Measurements from ENCODE around the gene PPFIA3.
"Not testable (repeated sequence)": the region's sequence is repeated elsewhere in the genome, so short reads cannot be mapped to it uniquely, and the experiment has no call there.

Gene PPFIA3

GRCh38 chr19:49103331-49104085 is 15.8 kb upstream of the PPFIA3 start:
- DNase-seq (ENCODE audit: low spot score) = no peak

GRCh38 chr19:49104229-49104864 is 15.0 kb upstream of the PPFIA3 start:
- DNase-seq (ENCODE audit: low spot score) = no peak

- peak; percentile 44 for DNase-seq (ENCODE audit: low spot score)
Observed at GRCh38 chr19:49106648-49107135, 12.7 kb upstream of the PPFIA3 start.

GRCh38 chr19:49107625-49108459 is 11.5 kb upstream of the PPFIA3 start:
- DNase-seq (ENCODE audit: low spot score) = no peak

GRCh38 chr19:49109051-49109450 is 10.3 kb upstream of the PPFIA3 start:
- DNase-seq (ENCODE audit: low spot score) = no peak

DNA sequence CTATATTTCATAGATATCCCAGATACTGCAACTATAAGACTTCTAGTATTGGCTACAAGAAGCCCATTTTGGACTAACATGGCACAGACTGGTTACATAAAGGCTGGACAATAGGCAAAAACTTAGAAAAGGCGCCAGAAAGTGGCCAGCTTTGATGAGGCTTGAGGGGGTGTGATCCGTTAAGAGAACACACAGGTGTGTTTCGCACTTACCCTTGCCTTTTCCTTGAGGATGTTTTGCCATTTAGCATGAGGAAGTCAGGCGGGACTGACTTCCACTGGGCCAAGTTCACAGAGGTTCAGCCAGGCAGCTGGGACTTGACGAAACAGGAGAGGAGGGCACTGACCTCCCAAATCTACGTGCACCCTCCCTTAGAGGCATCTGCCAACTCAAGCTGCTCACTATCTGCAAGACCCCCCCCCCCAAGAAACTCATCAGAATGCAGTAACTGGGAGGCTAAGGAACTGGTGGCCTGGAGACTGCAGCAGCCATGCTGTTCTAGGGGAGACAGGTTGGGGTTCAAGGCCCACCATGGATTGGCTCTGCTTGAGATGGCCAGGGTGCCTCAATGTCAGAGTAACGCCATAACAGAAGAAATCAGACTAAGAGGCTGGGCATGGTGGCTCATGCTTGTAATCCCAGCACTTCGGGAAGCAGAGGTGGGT is 9.6 kb upstream of the PPFIA3 start:
- DNase-seq (ENCODE audit: low spot score) = no peak

DNA sequence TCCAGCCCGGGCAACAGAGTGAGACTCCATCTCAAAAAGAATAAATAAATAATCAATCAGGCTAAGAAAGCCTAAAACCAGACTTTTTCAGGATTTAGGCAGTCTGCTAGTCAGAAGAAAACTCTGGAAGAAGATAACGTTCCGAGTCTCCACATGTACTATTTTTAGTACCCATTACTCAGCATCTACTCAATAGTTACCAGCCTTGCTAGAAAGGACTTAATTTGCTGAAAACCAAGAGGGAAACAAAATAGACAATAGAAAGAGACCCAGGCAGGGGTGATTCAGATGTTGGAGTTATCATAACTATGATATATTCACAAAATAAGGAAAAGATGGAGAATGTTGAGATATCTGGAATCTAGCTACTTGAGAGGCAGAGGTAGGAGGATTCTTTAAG is 8.8 kb upstream of the PPFIA3 start:
- DNase-seq (ENCODE audit: low spot score) = peak; percentile 67

GRCh38 chr19:49111218-49111998 is 7.9 kb upstream of the PPFIA3 start:
- no peak for DNase-seq (ENCODE audit: low spot score)

GRCh38 chr19:49113762-49114629 is 5.3 kb upstream of the PPFIA3 start, which contains the start of gene LIN7B:
LIN7B (plus strand) TSS chr19:49114370; CDS start chr19:49114405, 35 bp downstream.
- peak; percentile 87 for DNase-seq (ENCODE audit: low spot score)

DNA sequence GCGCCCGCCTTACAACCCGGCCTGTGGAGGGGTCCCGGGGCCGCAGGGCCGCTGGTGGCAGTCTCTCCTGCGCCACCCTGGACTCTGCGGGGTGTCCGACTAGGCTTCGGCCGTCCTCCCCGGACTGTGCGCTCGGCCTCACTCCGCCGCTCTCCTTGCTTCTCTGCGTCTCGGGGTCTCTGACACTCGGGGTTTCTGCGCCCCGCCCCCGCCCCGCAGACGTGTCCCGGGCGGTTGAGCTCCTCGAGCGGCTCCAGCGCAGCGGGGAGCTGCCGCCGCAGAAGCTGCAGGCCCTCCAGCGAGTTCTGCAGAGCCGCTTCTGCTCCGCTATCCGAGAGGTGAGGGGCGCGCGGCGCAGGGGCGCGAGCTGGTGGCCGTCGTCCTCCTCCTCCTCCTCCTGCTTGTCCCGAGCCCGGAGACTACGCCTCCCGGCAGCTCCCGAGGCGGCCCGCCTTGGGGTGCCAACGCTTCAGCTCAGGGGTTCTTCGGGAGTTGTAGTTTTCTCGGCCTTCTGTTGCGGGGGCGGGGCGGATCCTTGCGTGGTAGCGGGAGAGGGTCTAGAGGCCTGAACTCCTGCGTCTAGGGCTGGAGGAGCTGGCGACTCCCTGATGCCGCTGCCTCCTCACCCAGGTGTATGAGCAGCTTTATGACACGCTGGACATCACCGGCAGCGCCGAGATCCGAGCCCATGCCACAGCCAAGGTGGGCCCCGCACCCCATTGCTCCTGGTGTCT is 4.5 kb upstream of the PPFIA3 start:
- DNase-seq (ENCODE audit: low spot score) = peak; percentile 53

- no peak for DNase-seq (ENCODE audit: low spot score)
Observed at GRCh38 chr19:49116544-49116943, 2.8 kb upstream of the PPFIA3 start.

- no peak for DNase-seq (ENCODE audit: low spot score)
Observed at GRCh38 chr19:49117677-49118564, 1.4 kb upstream of the PPFIA3 start.

GRCh38 chr19:49118565-49119410 is 556 bp upstream of the PPFIA3 start, which contains the start of gene C19orf73:
C19orf73 (minus strand) TSS chr19:49119143; CDS start chr19:49119022, 121 bp downstream.
- peak; percentile 99 for DNase-seq (ENCODE audit: low spot score)

DNA sequence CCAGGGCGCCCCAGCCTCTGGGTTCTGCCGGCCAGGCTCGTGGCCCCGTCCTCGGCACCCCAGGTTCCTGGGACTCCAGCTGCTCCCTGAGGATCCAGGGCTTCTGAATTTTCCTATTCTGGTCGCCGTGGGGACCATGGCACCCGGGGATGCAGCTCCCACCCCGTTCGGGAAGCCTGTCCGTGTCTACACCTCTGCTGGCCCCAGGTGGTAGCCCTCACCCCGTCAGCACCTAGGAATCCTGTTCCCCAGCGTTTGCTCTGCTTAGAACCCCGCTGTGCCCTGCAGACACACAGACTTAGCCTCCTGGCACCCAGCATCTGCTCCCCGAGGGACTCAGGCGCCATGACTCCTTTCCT is 960 bp downstream of the PPFIA3 start:
- DNase-seq (ENCODE audit: low spot score) = no peak

DNA sequence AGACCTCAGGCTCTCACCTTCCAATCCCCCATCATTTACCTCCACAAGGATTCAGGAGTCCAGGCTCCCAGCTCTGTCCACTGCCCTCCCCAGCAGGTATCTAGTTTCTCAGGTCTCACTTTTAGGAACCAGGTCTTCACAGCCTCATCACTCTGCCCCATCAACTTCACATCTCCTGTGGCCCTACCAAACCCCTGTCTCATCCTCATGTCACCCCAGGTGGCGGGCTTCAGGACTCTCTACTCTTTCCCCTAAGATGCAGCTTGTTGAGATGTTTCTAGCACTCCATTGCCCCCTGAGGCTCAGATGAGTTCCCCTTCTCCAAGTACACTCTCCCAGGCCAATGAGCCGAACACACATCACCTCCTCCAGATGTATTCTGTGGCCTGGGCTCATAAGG is 1.5 kb downstream of the PPFIA3 start:
- no peak for DNase-seq (ENCODE audit: low spot score)

DNA sequence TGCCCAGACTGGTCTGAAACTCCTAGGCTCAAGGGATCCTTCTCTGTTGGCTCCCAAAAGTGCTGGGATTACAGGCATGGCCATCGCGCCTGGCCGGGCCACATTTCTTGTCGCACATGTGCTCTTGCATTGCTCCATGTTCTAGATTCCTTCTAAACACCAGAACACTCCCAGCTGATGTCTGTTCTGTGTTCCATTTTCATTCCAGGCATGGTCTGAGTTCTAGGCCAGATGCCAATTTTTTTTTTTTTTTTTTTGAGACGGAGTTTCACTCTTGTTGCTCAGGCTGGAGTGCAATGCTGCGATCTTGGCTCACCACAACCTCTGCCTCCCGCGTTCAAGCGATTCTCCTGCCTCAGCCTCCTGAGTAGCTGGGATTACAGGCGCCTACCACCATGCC is 2.5 kb downstream of the PPFIA3 start:
- not testable (repeated sequence) for DNase-seq (ENCODE audit: low spot score)

DNA sequence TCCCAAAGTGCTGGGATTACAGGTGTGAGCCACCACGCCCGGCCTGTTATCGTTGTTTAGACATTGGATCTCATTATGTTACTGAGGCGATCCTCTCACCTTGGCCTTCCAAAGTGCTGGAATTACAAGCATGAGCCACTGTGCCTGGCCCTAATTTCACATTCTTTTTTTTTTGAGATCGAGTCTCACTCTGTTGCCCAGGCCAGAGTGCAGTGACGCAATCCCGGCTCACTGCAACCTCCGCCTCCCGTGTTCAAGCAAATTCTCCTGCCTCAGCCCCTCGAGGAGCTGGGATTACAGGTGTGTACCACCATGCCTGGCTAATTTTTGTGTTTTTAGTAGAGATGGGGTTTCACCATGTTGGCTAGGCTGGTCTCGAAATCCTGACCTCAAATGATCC is 3.9 kb downstream of the PPFIA3 start:
- DNase-seq (ENCODE audit: low spot score) = not testable (repeated sequence)

Data from hepatic stellate cell (primary cell).